Thymus (tissue), 11 donors: ENCODE data around the gene VAC14. TPM values are rescaled to one million over a fixed set of nuclear protein-coding genes. Genes with fewer than 3 reads are reported as not detected.

Experiments used
- DNase-seq, 9 donors: peaks; one replicate each; pipeline ENCODE4 v3.0.0-alpha.2; 2013; ENCODE audit warnings: low spot score in 9 of 9, low read depth in 6 of 9, missing footprints in 1 of 9
- H3K27ac ChIP-seq, 2 donors: one replicate each; pipeline ENCODE4 v1.5.1; 2013; ENCODE audit warnings: control low read depth in 1 of 2, low read depth in 1 of 2, low read length in 1 of 2, mild to moderate bottlenecking in 1 of 2, moderate library complexity in 1 of 2
- H3K27me3 ChIP-seq, 2 donors: one replicate each; pipeline ENCODE4 v1.5.1; 2013; ENCODE audit warnings: low read length in 1 of 2; ENCODE audit not compliant: control insufficient read depth in 2 of 2, insufficient read depth in 1 of 2
- H3K36me3 ChIP-seq, 2 donors: one replicate each; pipeline ENCODE4 v1.5.1; 2013; ENCODE audit warnings: low read length in 1 of 2, mild to moderate bottlenecking in 1 of 2, moderate library complexity in 1 of 2; ENCODE audit not compliant: control insufficient read depth in 2 of 2, insufficient read depth in 2 of 2
- H3K4me1 ChIP-seq, 2 donors: one replicate each; pipeline ENCODE4 v1.5.1; 2013; ENCODE audit warnings: low read length in 2 of 2; ENCODE audit not compliant: control insufficient read depth in 2 of 2, insufficient read depth in 2 of 2
- H3K4me3 ChIP-seq, 2 donors: one replicate each; pipeline ENCODE4 v1.5.1; 2013; ENCODE audit warnings: low read length in 2 of 2, control low read depth in 1 of 2, mild to moderate bottlenecking in 1 of 2
- H3K9me3 ChIP-seq, 2 donors: one replicate each; pipeline ENCODE4 v1.5.1; 2013; ENCODE audit warnings: low read length in 1 of 2, mild to moderate bottlenecking in 1 of 2; ENCODE audit not compliant: control insufficient read depth in 2 of 2, insufficient read depth in 1 of 2
- WGBS: extraction: QIAGEN DNeasy Blood & Tissue Kit; methylation state at CpG from one replicate; pipeline ENCODE4 v1.1.7; 2013; 5-methylcytosine and 5-hydroxymethylcytosine counted together
- polyA plus RNA-seq: library from polyadenylated mRNA; stranded (reverse); fragments of 200-250 nt; gene quantifications from one replicate; pipeline ENCODE4 v1.2.3, GENCODE V29; 2013
- total RNA-seq: library from RNA; stranded (reverse); fragments of 120-200 nt; gene quantifications from one replicate; pipeline ENCODE4 v1.2.4, GENCODE V29; 2013
- donor health status: healthy.

Gene VAC14
- total and polyA plus RNA-seq, 2 donors: 28.7 to 33.1 TPM

GRCh38 chr16:70686376-70687101 lies 114.4 kb downstream of the VAC14 start:
- Histone ChIP-seq H3K27me3 (no peaks in the 10 kb centered on the region), H3K4me1 (peaks cover 78 to 92% of the 10 kb centered on the region in 2 donors), H3K4me3 (peak overlapping the region; percentile 44 to 92), H3K36me3 (peaks cover 6 to 15% of the 10 kb centered on the region in 2 donors), H3K27ac (peak overlapping the region; percentile 58 to 62), H3K9me3 (peaks cover 0 to 12% of the 10 kb centered on the region in 2 donors)
- 77% methylated on average over 29 of the region's 29 CpGs for WGBS
- DNase-seq: no peak

- Histone ChIP-seq H3K27ac (peak within 1 kb of the TSS; percentile 58 to 62), H3K36me3 (peaks cover 6 to 13% of the 10 kb centered on the region in 2 donors), H3K9me3 (peaks cover 0 to 12% of the 10 kb centered on the region in 2 donors), H3K27me3 (no peaks in the 10 kb centered on the region), H3K4me3 (peak within 1 kb of the TSS; percentile 84 to 92), H3K4me1 (peaks cover 77 to 92% of the 10 kb centered on the region in 2 donors)
- under 1% methylated on average over 71 of the region's 72 CpGs for WGBS
- peak in 2 of 9 donors; percentile 70 to 72 for DNase-seq
These were observed 115.0 kb downstream of the VAC14 start, which contains the start of gene MTSS2 for GRCh38 chr16:70685938-70686375. MTSS2 (minus strand) TSS chr16:70686053; CDS start chr16:70685791, 262 bp downstream.

GRCh38 chr16:70685061-70685937 lies 115.7 kb downstream of the VAC14 start:
- Histone ChIP-seq H3K36me3 (peaks cover 12 to 18% of the 10 kb centered on the region in 2 donors), H3K27ac (peak overlapping the region in 1 of 2 donors; percentile 55)
- 4% methylated on average over 90 of the region's 90 CpGs for WGBS

GRCh38 chr16:70684146-70685060 lies 116.6 kb downstream of the VAC14 start:
- no peaks in the 10 kb centered on the region for H3K27me3 ChIP-seq
- peaks cover 61 to 86% of the 10 kb centered on the region in 2 donors for H3K4me1 ChIP-seq
- peaks cover 0 to 5% of the 10 kb centered on the region in 2 donors for H3K9me3 ChIP-seq
- WGBS: 89% methylated on average over 14 of the region's 14 CpGs
- H3K4me3 ChIP-seq: peak overlapping the region; percentile 84 to 92
- DNase-seq: no peak
- peaks cover 20 to 23% of the 10 kb centered on the region in 2 donors for H3K36me3 ChIP-seq
- no peak overlapping the region for H3K27ac ChIP-seq

More at GRCh38 chr16:70685061-70685937, 115.7 kb downstream of the VAC14 start:
- DNase-seq: no peak
- peaks cover 0 to 8% of the 10 kb centered on the region in 2 donors for H3K9me3 ChIP-seq
- H3K4me3 ChIP-seq: peak overlapping the region; percentile 84 to 92
- H3K4me1 ChIP-seq: peaks cover 70 to 92% of the 10 kb centered on the region in 2 donors
- H3K27me3 ChIP-seq: no peaks in the 10 kb centered on the region

GRCh38 chr16:70683146-70683944 lies 117.6 kb downstream of the VAC14 start:
- peak overlapping the region in 1 of 2 donors; percentile 18 for H3K27ac ChIP-seq
- peaks cover 31 to 34% of the 10 kb centered on the region in 2 donors for H3K36me3 ChIP-seq
- peak overlapping the region in 1 of 2 donors; percentile 84 for H3K4me3 ChIP-seq
- 94% methylated on average over 13 of the region's 13 CpGs for WGBS
- peaks cover 51 to 75% of the 10 kb centered on the region in 2 donors for H3K4me1 ChIP-seq
- DNase-seq: no peak
- peaks cover 0 to 3% of the 10 kb centered on the region in 2 donors for H3K9me3 ChIP-seq
- H3K27me3 ChIP-seq: no peaks in the 10 kb centered on the region

- Histone ChIP-seq H3K4me1 (peaks cover 42 to 67% of the 10 kb centered on the region in 2 donors), H3K27me3 (no peaks in the 10 kb centered on the region), H3K27ac (peak overlapping the region; percentile 40 to 50), H3K36me3 (peaks cover 40 to 43% of the 10 kb centered on the region in 2 donors), H3K9me3 (peaks cover 0 to 3% of the 10 kb centered on the region in 2 donors), H3K4me3 (peak overlapping the region; percentile 10 to 84)
- 94% methylated on average over 14 of the region's 14 CpGs for WGBS
- DNase-seq: no peak
These were observed 118.5 kb downstream of the VAC14 start for GRCh38 chr16:70682239-70683145.
